HCEC 1CT (cell line): ENCODE data around the gene PCDHGA2.
"Not testable (repeated sequence)": the region's sequence is repeated elsewhere in the genome, so short reads cannot be mapped to it uniquely, and the experiment has no call there.

Experiments used
- DNase-seq: peaks from one replicate; pipeline ENCODE4 v3.0.0-alpha.2; 2017

PCDHGA2 gene

DNA sequence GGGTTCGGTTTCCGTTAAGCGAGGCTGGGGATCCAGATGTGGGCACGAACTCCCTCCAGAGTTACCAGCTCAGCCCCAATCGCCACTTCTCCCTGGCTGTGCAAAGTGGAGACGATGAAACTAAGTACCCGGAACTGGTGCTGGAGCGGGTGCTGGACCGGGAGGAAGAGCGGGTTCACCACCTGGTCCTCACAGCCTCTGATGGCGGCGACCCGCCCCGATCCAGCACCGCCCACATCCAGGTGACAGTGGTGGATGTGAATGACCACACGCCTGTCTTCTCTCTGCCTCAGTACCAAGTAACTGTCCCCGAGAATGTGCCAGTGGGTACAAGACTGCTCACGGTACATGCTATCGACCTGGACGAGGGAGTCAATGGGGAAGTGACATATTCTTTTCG is 44.8 kb downstream of the PCDHGA2 start:
- no peak for DNase-seq

GRCh38 chr5:141384471-141385267 is 46.1 kb downstream of the PCDHGA2 start:
- DNase-seq = no peak

- DNase-seq = not testable (repeated sequence)
These were observed 49.2 kb downstream of the PCDHGA2 start, which contains the start of gene PCDHGB4 for GRCh38 chr5:141387557-141388311. Gene PCDHGB4 (plus strand): TSS chr5:141387698. CDS start chr5:141387885, 187 bp downstream.

DNA sequence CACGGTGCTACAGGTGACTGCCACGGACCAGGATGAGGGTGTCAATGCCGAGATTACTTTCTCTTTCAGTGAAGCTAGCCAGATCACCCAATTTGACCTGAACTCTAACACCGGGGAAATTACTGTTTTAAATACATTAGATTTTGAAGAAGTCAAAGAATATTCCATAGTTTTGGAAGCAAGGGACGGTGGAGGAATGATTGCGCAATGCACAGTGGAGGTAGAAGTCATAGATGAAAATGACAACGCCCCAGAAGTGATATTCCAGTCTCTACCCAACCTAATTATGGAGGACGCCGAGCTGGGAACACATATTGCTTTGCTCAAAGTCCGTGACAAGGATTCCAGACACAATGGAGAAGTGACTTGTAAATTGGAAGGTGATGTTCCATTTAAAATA is 50.1 kb downstream of the PCDHGA2 start:
- no peak for DNase-seq

DNA sequence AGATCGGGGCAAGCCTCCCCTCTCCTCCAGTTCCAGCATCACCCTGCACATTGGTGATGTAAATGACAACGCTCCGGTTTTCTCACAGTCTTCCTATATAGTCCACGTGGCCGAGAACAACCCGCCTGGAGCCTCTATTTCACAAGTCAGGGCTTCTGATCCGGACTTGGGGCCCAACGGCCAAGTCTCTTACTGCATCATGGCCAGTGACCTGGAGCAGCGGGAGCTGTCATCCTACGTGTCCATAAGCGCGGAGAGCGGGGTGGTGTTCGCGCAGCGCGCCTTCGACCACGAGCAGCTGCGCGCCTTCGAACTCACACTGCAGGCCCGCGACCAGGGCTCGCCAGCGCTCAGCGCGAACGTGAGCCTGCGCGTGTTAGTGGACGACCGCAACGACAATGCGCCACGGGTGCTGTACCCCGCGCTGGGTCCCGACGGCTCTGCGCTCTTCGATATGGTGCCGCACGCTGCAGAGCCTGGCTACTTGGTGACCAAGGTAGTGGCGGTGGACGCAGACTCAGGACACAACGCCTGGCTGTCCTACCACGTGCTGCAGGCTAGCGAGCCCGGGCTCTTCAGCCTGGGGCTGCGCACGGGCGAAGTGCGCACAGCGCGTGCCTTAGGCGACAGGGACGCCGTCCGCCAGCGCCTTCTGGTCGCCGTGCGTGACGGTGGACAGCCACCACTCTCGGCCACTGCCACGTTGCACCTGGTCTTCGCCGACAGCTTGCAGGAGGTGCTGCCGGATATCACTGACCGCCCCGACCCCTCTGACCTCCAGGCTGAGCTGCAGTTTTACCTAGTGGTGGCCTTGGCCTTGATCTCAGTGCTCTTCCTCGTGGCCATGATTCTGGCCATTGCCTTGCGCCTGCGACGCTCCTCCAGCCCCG is 50.8 kb downstream of the PCDHGA2 start:
- DNase-seq = no peak

GRCh38 chr5:141392429-141393198 is 54.1 kb downstream of the PCDHGA2 start, which contains the start of gene PCDHGA8:
Gene PCDHGA8 (plus strand): TSS chr5:141392633. CDS start chr5:141392814, 181 bp downstream.
- DNase-seq = no peak
